ENCODE measurements around the gene COTL1.

Gene COTL1

DNA sequence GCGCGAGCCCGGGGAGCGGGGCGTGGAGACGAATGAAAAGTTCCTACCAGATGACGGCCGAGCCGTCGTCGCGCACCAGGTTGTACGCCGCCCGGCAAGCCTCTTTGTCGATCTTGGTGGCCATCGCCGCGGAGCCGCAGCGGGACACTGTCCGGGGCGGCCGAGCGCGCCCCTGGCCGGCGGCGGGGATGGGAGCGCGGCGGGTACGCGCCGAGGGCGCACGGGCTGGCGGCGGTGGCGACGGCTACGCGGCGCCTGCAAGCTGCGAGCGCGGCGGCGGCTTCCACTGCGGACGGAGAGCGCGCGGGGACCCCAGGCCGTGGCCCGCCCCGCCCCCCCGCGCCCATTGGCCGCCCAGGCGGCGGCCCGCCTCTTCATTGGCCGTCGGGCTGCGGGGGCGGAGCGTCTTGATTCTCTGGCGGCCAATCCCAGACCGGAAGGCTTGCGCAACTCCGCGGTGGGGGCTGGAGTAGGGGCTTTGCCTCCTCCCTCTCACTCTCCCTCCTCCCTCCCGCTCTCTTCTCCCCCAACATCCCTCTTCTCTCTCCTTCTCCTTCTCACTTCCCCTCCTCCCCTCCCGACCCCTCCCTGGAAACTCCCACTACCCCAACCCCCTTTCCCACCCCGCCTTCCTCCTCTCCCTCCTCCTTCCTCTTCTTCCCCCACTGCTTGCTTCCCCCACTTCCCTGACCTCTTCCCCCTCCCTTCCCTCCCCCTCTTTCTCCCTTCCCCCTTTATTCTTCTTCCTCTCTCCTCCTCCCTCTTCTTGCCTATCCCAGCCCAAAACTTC is at the start of gene COTL1:
TSS of gene COTL1 (minus strand) at position 288 of the 790 bp plus-strand sequence. CDS start at position 124, 164 bp downstream.
- in situ Hi-C loops (cut with HindIII; ENCODE audit: low sequenced_read_pairs): no loop called here

GRCh38 chr16:84665843-84666242 is 48.0 kb upstream of the COTL1 start:
- in situ Hi-C loops (cut with HindIII; ENCODE audit: low sequenced_read_pairs): no loop called here

DNA sequence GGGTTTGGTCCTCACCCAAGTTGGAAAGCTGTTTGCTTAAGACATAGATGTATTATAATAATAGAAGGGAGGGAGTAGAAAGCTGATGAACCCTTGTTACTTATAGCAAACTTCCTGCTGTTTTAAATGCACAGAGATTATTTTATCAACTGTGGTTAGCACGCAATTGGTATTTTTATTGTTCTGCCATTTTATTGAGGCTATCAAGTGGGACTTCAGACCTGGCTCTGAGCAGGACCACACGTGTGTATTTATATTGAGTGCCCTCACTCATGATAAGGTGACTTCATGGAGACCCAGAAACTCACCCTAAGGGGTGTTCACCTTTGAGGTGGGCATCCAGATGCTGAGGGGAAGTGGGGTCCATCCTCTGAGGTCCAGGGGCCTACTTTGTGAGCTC is 47.5 kb upstream of the COTL1 start:
- in situ Hi-C loops (cut with HindIII; ENCODE audit: low sequenced_read_pairs): no loop called here

DNA sequence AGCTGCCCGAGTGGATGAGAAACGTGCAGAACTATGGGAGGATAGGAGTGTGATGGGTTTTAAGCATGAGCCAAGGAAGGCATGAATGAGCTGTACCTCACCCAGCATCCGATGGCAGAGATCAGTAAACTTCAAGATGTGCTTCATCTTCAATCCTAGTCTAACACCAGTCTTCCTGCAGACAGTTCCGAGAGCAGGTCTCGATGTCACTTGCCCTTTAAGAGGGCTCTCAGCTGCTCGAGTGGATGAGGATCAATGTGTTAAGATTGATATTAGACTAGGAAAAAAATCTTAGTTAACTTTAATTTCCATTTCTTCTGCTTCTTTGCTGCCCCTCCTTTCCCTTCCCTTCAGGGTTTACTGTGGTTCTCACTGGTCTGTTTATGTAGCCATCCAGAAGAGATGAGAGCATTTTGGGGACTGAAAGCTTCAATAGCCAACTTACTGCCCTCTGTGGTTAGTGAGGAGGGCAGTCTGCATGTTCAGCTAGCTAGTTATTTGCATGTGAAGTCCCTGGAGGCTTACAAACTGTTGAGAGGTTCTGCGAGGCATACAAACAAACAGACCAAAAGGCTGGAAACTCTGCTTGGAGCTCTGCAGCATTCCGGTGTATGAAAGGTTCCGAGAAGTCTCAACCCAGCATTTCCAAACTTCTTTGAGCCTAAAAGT is 45.7 kb upstream of the COTL1 start:
- in situ Hi-C loops (cut with HindIII; ENCODE audit: low sequenced_read_pairs): no loop called here

GRCh38 chr16:84662471-84662870 is 44.6 kb upstream of the COTL1 start:
- in situ Hi-C loops (cut with HindIII; ENCODE audit: low sequenced_read_pairs): no loop called here

DNA sequence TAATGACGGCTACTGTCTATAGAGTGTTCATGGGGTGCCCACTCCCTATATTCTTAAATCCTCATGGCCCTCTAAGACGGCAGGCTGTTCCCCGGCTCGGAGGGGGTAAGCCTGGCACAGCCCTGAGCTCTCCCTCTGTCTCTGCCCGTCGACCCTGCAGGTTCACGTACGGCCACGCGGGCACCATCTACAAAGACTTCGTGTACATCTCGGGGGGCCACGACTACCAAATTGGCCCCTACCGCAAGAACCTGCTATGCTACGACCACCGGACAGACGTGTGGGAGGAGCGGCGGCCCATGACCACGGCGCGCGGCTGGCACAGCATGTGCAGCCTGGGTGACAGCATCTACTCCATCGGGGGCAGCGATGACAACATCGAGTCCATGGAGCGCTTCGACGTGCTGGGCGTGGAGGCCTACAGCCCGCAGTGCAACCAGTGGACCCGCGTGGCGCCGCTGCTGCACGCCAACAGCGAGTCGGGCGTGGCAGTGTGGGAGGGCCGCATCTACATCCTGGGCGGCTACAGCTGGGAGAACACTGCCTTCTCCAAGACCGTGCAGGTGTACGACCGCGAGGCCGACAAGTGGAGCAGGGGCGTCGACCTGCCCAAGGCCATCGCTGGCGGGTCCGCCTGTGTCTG is 43.7 kb upstream of the COTL1 start:
- in situ Hi-C loops (cut with HindIII; ENCODE audit: low sequenced_read_pairs): no loop called here

DNA sequence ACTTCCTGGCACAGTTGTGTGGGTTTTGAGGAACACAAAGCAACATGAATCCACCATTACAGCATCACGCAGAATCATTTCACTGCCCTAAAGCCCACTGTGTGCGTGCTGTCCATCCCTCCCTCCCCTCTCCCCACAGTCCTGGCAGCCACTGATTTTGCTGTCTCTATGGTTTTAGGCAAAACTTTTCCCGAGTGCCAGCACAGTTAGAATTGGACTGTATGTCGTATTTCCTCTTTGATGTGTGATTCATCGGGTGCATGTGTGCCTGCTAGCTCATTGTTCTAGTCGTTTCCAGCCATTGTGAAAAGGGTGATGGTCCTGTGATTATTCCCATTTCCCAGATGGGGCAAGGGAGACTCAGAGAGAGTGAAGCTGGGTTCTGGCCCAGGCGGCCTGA is 43.1 kb upstream of the COTL1 start:
- in situ Hi-C loops (cut with HindIII; ENCODE audit: low sequenced_read_pairs): no loop called here

- in situ Hi-C loops (cut with HindIII; ENCODE audit: low sequenced_read_pairs): no loop called here
Measured at GRCh38 chr16:84659656-84660300, 41.9 kb upstream of the COTL1 start.

- in situ Hi-C loops (cut with HindIII; ENCODE audit: low sequenced_read_pairs): no loop called here
Measured at GRCh38 chr16:84658690-84659089, 40.8 kb upstream of the COTL1 start.

DNA sequence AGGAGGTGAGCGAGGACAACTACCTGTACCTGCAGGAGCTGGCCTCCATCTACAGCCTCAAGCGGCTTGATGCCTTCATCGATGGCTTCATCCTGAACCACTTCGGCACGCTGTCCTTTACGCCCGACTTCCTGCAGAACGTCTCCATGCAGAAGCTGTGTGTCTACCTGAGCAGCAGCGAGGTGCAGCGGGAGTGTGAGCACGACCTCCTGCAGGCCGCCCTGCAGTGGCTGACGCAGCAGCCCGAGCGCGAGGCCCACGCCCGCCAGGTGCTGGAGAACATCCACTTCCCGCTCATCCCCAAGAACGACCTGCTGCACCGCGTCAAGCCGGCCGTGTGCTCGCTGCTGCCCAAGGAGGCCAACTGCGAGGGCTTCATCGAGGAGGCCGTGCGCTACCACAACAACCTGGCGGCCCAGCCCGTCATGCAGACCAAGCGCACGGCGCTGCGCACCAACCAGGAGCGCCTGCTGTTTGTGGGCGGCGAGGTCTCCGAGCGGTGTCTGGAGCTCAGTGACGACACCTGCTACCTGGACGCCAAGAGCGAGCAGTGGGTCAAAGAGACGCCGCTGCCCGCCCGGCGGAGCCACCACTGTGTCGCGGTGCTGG is 39.5 kb upstream of the COTL1 start:
- in situ Hi-C loops (cut with HindIII; ENCODE audit: low sequenced_read_pairs): no loop called here

DNA sequence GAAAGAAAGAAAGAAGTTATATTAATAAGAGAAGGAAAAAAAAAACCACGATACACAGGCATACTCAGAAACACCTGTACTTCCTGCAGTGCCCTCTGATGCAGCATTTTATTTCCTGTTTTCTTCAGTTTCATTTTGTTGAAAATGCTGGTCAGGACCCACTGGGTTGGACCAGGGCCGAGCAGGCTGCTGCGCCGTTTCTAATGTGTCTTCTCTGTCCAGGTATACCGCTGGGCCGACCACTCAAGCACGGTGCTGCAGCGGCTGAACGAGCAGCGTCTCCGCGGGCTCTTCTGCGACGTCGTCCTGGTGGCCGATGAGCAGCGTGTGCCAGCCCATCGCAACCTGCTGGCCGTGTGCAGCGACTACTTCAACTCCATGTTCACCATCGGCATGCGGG is 38.8 kb upstream of the COTL1 start:
- in situ Hi-C loops (cut with HindIII; ENCODE audit: low sequenced_read_pairs): no loop called here

DNA sequence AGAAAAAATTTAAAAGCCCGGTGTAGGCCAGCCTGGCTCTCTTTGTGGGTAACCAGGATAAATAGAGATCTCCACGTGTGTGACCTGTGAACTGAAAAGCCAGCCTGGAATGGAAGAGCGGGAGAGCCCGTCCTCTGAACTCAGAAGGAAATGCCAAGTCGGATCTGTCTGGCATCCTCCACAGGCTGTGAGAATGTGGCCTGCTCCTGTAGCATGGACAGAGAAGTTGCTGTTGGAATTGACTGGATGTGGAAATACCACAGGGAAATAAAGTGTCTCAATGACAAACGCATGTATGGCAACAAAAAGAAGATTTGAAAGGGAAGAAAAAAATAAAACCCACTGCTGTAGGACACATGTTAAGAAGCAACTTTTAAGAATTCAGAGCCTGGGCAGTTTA is 37.1 kb upstream of the COTL1 start:
- in situ Hi-C loops (cut with HindIII; ENCODE audit: low sequenced_read_pairs): no loop called here

DNA sequence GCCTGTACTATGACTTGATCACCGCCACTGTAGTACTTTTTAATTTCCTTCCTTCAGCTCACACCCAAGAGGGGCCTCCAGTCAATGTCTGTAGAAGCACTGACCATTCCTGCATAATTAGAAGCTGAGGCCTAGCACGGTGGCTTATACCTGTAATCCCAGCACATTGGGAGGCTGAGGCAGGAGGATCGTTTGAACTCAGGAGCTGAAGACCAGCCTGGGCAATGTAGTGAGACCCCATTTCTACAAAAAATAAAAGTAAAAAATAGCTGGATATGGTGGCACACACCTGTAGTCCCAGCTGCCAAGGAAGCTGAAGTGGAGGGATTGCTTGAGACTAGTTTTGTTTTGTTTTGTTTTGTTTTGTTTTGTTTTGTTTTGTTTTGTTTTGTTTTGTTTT is 36.4 kb upstream of the COTL1 start:
- in situ Hi-C loops (cut with HindIII; ENCODE audit: low sequenced_read_pairs): no loop called here

- in situ Hi-C loops (cut with HindIII; ENCODE audit: low sequenced_read_pairs): no loop called here
Measured at GRCh38 chr16:84652566-84652965, 34.7 kb upstream of the COTL1 start.

DNA sequence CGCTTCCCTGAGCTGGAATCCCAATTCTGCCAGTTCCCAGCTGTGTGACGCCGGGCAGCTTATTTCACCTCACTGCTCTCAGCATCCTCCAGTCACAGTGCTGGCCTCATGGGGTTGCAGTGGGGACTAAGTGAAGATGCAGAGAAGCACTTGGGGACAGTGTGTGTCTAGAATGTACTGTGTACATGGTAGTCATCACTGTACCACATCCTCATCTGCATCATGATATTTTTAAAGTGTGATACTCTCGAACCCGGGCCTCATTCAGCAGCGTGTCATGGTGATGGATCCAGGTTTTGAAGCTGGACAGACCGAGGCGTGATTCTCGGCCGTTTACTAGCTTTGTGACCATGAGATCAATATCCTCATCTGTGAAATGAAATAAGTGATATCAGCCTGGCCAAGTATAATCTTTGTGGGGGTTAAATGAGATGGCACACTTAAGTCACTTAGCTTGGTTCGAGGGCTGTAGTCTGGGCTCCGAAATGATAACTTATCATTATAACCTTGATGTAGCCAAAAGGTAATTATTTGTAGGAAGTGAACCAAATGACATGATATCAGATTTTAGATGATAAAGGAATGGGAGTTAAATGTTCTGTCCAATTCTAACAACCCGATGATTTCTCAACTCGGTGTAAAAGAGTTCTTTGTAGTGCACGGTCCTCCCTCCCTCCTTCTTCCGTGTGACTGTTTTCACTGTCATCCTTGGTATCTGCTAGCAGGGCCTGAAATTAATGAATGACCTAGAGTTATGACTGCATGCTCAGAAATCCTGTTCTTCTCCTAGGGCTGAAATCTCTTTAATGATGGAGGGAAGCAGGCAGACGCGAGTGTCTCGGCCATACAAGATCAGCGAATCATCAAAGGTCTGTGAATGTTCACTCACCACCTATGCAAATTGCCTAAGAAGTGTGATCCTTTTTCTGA is 32.4 kb upstream of the COTL1 start:
- in situ Hi-C loops (cut with HindIII; ENCODE audit: low sequenced_read_pairs): no loop called here

DNA sequence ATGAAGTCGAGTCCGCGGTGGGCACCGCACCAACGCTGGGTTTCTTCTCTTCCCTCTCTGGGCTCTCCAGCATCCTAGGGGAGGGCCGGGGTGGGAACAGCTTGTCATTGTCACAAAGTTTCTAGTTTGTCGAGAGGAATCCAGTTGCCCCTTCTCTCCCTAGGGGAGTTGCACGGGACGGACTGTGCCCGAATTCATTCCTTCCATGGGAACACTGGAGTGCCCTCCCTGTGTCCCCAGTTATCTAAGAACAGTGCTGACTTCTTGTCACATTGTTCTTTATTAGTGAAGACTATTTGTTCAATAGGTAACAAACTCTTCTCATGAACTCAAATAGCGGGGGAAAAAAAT is 31.6 kb upstream of the COTL1 start:
- in situ Hi-C loops (cut with HindIII; ENCODE audit: low sequenced_read_pairs): no loop called here

DNA sequence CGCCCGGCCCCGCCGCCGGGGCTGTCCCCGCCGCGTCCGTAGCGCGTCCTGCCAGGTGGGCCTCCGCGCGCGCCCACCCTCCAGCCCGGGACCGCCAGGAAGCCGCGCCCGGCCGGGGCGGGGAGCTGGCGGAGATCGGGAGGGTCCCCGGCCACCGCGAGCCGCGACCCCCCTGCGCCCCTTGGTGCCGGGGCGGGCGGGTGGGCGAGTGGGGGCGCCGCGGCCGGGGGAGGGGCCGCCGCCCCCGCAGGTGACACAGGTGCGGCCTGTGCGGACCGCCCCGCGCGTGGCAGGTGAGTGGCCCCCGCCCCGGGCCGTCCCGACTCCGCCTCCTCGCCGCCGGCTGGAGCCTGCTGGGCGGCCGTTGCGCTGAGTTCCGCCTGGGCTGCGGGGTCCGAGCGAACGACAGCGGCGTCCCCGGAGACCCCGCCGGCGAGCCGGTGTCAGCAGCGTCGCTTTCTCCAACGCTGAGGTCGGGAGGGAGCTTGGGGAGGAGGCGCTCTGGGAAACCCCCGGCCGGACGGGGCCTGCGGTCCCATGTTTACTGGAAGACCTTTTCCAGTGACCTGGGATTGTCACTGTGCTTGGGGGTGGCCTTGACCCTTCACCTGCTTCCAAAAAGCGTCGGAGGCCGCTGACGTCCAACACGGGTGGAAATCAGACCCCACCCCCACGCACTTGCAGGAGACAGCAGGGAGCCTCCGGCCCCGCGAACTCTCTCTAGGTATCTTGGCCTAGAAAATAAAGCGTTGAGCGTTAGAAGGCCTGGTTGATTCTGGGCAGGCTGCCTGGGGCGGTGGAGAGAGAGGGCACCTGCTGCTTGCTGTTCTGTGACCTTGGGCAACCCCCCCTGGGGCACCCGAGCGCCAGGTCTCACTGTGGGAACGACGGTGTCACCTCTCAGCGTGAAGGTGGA is 31.0 kb upstream of the COTL1 start:
- in situ Hi-C loops (cut with HindIII; ENCODE audit: low sequenced_read_pairs): no loop called here

DNA sequence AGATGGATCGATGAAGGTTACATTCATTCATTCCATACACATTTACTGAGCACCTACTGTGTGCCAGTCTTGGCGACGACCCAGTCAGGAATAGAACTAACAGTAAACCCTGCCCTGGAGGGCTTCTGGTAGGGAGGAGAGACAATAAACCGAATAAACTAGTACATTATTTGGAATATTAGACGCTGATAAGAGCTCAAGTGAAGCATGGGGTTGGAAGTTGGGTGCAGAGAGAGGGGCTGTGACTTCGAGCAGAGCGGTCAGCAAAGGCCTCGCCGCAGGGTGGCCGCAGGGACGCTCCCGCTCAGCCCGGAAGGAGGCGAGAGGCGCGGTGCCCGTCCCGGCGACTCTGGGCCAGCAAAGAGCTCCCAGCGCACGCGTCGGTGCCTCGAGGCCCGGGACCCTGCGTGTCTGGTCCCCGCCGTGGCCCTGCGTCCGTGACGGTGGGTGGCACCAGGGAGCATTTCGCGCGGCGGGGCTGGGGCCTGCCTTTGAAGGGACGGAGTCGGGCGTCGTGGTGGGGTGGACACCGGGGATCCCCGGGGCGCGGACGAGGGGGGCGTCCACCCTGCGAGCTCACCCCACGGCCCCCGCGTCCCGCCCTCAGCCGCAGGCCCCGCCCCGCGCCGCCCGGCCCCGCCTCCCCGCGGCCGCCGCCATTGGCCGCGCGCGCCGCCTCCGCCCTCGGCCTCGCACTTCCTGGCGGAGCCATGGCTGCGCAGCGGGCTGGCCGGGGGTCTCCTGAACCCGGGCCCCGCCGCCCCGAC is 30.1 kb upstream of the COTL1 start, which contains the start of gene KLHL36:
TSS of gene KLHL36 (plus strand) at position 684 of the 767 bp plus-strand sequence. CDS start 2,357 bp downstream, outside the sequence.
- in situ Hi-C loops (cut with HindIII; ENCODE audit: low sequenced_read_pairs): no loop called here
